HG03103 (cell line): ENCODE results near the gene INSR.
"Not testable (repeated sequence)": the region's sequence is repeated elsewhere in the genome, so short reads cannot be mapped to it uniquely, and the experiment has no call there.

Experiments
- ATAC-seq: cut with Tn5 transposase; IDR thresholded peaks from one replicate; pipeline ENCODE4 v1.9.1; 2021; ENCODE audit warnings: low read depth; ENCODE audit not compliant: unreplicated experiment

The INSR gene

GRCh38 chr19:7258840-7259395, 35.3 kb downstream of the INSR start:
- ATAC-seq: no peak

DNA sequence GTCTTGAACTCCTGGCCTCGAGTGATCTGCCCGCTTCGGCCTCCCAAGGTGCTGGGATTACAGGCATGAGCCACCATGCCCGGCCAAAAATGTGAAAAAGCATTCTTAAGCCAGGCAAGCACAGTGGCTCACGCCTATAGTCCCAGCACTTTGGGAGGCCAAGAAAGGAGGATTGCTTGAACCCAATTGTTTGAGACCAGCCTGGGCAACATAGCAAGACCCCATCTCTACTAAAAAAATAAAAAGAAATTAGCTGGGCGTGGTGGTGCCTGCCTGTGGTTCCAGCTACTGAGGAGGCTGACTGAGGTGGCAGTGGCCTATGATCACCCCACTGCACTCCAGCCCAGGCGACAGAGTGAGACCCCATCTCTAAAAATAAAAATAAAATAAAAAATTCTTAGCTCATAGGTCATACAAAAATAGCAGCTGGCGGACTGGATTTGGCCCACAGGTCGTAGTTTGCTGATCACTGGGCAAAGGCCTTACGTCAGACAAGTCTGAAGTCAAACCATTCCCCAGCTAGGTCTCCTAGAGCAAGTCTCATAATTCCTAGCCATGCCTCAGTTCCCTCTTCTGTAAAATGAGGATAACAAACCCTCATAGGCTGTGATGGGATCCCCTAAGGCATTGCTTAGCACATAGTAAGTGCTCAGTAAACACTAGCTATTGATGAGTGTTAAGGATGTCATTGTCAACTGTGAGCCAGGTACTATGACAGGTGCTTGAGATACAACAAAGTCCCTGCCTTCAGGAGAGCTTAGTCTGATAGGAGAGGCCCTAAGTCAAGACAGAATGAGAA, 36.0 kb downstream of the INSR start:
- no peak for ATAC-seq

- no peak for ATAC-seq
Measured at GRCh38 chr19:7257148-7258040, 36.8 kb downstream of the INSR start.

DNA sequence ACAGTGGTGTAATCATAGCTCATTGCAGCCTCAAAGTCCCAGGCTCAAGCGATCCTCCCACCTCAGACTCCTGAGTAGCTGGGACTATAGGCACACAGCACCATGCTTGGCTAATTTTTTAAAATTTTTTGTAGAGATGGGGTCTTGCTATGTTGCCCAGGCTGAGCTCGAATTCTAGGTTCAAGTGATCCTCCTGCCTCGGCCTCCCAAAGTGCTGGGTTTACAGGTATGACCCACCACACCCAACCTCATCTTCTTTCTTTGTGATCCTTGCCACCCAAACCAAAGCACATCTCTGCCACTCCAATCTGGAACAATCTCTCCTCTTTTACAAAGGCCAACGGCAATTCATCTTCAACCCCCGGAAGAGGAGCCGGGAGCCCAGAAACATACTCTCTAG, 38.6 kb downstream of the INSR start:
- ATAC-seq: no peak

- no peak for ATAC-seq
Measured at GRCh38 chr19:7255119-7255518, 39.1 kb downstream of the INSR start.

GRCh38 chr19:7254590-7254989, 39.6 kb downstream of the INSR start:
- no peak for ATAC-seq

DNA sequence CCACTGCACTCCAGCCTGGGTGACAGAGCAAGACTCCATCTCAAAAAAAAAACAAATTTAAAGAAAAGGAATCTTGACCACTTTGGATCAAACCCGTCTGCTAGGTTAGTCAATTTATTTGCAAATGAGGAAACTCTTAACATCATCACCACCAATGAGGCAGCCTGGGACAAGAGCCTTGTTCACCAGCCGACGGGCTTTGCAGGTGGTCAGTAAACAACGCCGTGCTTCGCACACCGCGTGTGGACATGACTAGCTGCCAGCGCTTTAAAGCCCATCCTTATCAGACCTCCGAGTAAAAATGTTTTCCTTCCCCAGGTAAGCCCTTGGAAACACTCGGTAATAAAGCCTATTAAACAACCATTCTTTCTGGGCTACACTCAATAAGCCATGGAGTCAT, 41.9 kb downstream of the INSR start:
- no peak for ATAC-seq

- no peak for ATAC-seq
Measured at GRCh38 chr19:7251494-7251893, 42.7 kb downstream of the INSR start.

DNA sequence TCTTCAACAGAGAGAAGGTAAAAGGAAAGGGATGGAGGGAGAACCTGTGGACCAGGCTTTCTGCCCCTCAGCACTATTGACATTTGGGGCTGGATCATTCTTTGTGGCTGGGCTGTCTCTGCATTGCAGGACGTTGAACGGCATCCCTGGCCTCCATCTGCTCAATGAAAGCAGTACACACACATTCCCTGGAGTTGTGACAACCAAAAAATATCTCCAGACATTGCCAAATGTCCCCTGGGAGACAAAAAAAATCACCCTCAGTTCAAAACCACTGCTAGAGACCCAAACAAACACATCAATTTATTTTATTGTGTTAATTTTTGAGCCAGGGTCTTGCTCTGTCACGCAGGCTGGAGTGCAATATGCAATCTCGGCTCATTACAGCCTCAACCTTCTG, 43.3 kb downstream of the INSR start:
- ATAC-seq: no peak

DNA sequence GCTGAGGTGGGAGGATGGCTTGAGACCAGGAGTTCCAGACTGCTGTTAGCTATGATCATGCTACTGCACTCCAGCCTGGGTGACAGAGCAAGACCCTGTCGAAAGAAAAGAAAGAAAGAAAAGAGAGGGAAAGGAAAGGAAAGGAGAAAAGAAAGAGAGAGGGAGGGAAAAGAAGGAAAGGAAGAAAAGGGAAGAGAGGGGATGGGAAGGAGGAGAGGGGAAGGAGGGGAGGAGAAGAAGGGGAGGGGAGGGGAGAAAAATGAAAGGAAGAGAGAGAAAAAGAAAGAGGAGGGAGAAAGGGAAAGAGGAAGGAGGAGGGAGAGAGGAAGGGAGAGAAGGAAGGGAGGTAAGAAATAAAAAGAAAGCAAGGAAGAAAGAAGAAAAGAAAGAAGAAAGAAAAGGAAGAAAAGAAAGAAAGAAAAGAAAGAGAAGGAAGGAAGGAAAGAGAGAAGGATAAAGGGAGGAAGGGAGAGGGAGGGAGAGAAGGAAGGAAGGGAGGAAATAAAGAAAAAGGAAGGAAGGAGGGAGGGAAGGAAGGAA, 44.1 kb downstream of the INSR start:
- no peak for ATAC-seq

GRCh38 chr19:7247155-7247554, 47.1 kb downstream of the INSR start:
- ATAC-seq: no peak

- ATAC-seq: no peak
Measured at GRCh38 chr19:7246601-7247000, 47.6 kb downstream of the INSR start.

DNA sequence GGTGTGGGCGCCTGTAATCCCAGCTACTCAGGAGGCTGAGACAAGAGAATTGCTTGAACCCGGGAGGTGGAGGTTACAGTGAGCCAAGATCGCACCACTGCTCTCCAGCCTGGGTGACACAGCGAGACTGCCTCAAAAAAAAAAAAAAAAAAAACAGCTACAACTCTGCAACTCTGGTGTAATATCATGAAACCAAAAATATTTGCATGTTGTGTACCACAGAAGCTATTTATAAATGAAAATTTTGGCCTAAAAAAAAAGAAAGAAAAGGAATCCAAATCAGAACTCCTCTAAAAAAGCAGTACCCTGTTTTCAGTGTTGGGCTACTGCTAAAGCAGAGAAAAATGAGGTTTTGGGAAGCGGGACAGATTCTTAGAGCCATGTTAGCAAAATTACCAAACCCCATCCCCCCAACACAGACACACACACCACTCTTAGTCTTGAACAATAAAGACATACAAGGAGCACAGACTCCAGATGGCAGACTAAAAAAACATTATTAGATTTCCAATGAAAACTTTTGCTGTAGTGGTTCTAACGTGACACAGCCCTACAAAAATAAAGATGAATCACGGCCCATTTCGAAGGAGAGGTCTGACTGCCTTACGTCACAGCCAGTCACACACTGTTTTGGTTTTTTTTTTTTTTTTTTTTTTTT, 51.5 kb downstream of the INSR start:
- ATAC-seq: no peak

GRCh38 chr19:7238051-7238450, 56.2 kb downstream of the INSR start:
- no peak for ATAC-seq

DNA sequence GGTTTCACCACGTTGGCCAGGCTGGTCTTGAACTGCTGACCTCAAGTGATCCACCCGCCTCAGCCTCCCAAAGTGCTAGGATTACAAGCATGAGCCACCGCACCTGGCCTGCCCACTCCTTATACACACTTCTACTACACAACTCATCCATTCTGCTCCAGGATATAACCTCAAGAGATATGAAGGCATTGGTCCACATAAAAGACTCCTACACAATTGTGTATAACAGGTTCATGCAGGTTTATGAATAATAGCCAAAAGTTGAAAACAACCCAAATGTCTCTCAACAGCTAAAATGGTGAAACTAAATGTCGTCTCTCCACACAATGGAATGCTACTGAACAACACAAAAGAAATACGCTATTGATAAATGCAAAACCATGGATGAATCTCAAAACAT, 58.1 kb downstream of the INSR start:
- no peak for ATAC-seq

- ATAC-seq: no peak
Measured at GRCh38 chr19:7230826-7231225, 63.4 kb downstream of the INSR start.

DNA sequence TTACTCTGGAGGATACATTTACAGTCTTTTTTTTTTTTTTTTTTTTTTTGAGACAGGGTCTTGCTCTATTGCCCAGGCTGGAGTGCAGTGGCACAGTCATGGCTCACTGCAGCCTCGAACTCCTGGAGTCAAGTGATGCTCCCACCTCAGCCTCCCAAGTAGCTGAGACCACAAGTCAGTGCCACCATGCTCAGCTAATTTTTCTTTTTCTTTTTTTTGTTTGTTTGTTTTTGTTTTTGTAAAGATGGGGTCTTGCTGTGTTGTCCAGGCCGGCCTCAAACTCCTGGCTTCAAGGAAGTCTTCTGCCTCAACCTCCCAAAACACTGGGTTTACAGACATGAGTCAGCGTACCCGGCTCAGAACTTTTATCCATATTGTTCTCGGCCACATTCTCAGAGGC, 64.5 kb downstream of the INSR start:
- ATAC-seq: no peak

- no peak for ATAC-seq
Measured at GRCh38 chr19:7228935-7229541, 65.2 kb downstream of the INSR start.

DNA sequence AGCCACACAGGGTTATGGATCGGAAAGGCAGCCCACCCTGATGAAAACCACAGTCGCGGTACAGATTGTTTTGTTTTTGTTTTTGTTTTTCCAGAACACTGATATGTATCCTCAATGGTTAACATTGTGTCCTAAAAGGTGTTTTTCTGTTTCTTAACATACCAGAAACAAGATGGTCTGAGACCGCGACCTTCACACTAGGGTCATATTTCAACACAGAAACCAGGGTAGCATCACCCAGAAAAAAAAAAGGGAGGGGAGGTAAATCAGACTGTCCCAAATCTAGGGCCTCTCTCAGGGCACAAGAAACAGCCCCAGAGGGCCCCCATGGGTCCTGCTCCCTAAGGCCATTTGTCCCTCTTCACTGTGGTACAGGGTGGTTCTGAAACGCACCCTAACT, 66.5 kb downstream of the INSR start:
- ATAC-seq: no peak

GRCh38 chr19:7227149-7227548, 67.1 kb downstream of the INSR start:
- not testable (repeated sequence) for ATAC-seq
